Thoracic aorta (tissue), 2 donors: ENCODE measurements around the gene OR2A5. TPM values are rescaled to one million over a fixed set of nuclear protein-coding genes. Genes with fewer than 3 reads are reported as not detected.
"Not testable (repeated sequence)": the region's sequence is repeated elsewhere in the genome, so short reads cannot be mapped to it uniquely, and the experiment has no call there.

ENCODE experiments used
- ATAC-seq: fragments of 150-250 bp; one replicate; pipeline ENCODE4 v1.8.0; 2017; ENCODE audit warnings: low read depth; ENCODE audit not compliant: insufficient number of reproducible peaks, low FRiP score
- DNase-seq: peaks from one replicate; pipeline ENCODE4 v3.0.0-alpha.2; 2020; ENCODE audit warnings: low spot score
- H3K27ac ChIP-seq, 2 donors: fragments of 200-600 bp; sonication (generic); 1 replicate in 1 of 2; 2 replicates in 1 of 2; pipeline ENCODE4 v1.5.1; 2016; ENCODE audit warnings: mild to moderate bottlenecking in 2 of 2, moderate library complexity in 2 of 2
- H3K27me3 ChIP-seq: fragments of 200-600 bp; sonication (generic); replicated peaks from 2 replicates; pipeline ENCODE4 v1.6.0; 2016; ENCODE audit warnings: mild to moderate bottlenecking; ENCODE audit not compliant: insufficient read depth
- H3K36me3 ChIP-seq: fragments of 200-600 bp; sonication (generic); one replicate; pipeline ENCODE4 v1.5.1; 2016
- H3K4me1 ChIP-seq, 2 donors: fragments of 200-600 bp; sonication (generic); 1 replicate in 1 of 2; 2 replicates in 1 of 2; pipeline versions ENCODE4 v1.5.1 to v1.6.0; 2016; ENCODE audit warnings: low read depth in 2 of 2, mild to moderate bottlenecking in 1 of 2; ENCODE audit not compliant: control insufficient read depth in 1 of 2
- H3K4me3 ChIP-seq: fragments of 200-600 bp; sonication (generic); 2 replicates; pipeline ENCODE4 v1.5.1; 2016; ENCODE audit warnings: mild to moderate bottlenecking
- H3K9me3 ChIP-seq: fragments of 200-600 bp; sonication (generic); 2 replicates; pipeline ENCODE4 v1.5.1; 2016
- total RNA-seq, 2 donors: library from RNA; depleted of rRNA; stranded (reverse); fragments of >200 nt; gene quantifications; one replicate each; pipeline versions ENCODE4 v1.1.0 to v1.2.3, GENCODE V29; 2016
- TF ChIP-seq, protein P1 (sequence below): fragments of 200-600 bp; sonication (generic); IDR thresholded peaks from one replicate; pipeline ENCODE4 v1.5.1; 2019; ENCODE audit warnings: antibody characterized with exemption

OR2A5 gene
- total RNA-seq, 2 donors from 2014 or later, result not detected

DNA sequence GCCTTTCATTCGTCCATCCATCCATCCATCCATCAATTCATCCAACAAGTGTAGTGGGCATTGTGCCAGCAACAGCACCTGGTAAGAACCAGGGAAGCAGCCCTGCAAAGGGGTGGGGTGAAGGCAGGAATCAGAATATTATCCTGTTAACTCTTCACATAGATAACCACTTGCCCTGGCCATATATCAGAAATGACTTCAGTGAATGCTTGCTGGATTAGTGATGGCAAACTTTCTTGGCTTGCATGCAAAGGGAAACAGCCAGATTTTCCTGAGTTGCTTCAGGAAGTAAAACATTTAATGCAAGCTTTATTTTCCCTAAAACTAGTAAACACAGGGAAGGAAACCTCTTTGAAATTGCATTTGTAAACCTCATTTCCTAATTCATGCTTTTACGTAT is 743 bp downstream of the OR2A5 start:
- Histone ChIP-seq H3K4me1 (no peaks in the 10 kb centered on the region), H3K9me3 (no peaks in the 10 kb centered on the region), H3K27ac (no peak overlapping the region), H3K27me3 (no peaks in the 10 kb centered on the region), H3K36me3 (no peaks in the 10 kb centered on the region), H3K4me3 (no peak overlapping the region)
- no peak for DNase-seq
- TF ChIP-seq, protein P1, sequence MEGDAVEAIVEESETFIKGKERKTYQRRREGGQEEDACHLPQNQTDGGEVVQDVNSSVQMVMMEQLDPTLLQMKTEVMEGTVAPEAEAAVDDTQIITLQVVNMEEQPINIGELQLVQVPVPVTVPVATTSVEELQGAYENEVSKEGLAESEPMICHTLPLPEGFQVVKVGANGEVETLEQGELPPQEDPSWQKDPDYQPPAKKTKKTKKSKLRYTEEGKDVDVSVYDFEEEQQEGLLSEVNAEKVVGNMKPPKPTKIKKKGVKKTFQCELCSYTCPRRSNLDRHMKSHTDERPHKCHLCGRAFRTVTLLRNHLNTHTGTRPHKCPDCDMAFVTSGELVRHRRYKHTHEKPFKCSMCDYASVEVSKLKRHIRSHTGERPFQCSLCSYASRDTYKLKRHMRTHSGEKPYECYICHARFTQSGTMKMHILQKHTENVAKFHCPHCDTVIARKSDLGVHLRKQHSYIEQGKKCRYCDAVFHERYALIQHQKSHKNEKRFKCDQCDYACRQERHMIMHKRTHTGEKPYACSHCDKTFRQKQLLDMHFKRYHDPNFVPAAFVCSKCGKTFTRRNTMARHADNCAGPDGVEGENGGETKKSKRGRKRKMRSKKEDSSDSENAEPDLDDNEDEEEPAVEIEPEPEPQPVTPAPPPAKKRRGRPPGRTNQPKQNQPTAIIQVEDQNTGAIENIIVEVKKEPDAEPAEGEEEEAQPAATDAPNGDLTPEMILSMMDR, result no peak
- no peak for ATAC-seq

DNA sequence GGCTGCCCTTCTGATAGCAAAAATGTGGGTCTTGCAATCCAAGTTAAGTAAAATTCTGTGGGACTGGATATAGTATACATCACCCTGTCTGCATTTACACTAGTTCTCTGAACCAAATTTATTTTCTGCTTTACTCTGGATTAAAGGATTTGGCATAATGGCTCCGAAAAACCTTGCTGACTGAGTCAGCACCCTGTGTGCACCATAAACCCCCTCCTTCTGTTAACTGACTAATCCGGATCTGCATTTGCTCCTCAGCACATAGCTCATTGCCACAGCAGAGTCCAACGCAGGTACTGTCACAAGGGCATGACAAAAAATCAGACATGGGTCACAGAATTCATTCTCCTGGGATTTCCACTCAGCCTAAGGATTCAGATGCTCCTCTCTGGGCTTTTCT is 1.3 kb downstream of the OR2A5 start:
- Histone ChIP-seq H3K36me3 (no peaks in the 10 kb centered on the region), H3K4me1 (no peaks in the 10 kb centered on the region), H3K9me3 (no peaks in the 10 kb centered on the region), H3K27ac (no peak overlapping the region), H3K4me3 (no peak overlapping the region), H3K27me3 (no peaks in the 10 kb centered on the region)
- no peak for ATAC-seq
- DNase-seq, result no peak
- TF ChIP-seq, protein P1, result no peak

DNA sequence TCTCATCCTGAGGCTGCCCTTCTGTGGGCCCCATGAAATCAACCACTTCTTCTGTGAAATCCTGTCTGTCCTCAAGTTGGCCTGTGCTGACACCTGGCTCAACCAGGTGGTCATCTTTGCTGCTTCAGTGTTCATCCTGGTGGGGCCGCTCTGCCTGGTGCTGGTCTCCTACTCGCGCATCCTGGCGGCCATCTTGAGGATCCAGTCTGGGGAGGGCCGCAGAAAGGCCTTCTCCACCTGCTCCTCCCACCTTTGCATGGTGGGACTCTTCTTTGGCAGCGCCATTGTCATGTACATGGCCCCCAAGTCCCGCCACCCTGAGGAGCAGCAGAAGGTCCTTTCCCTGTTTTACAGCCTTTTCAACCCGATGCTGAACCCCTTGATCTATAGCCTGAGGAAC is 2.1 kb downstream of the OR2A5 start:
- not testable (repeated sequence) for H3K4me1 ChIP-seq, ATAC-seq, DNase-seq, H3K4me3 ChIP-seq, H3K9me3 ChIP-seq, H3K36me3 ChIP-seq, H3K27ac ChIP-seq, H3K27me3 ChIP-seq

DNA sequence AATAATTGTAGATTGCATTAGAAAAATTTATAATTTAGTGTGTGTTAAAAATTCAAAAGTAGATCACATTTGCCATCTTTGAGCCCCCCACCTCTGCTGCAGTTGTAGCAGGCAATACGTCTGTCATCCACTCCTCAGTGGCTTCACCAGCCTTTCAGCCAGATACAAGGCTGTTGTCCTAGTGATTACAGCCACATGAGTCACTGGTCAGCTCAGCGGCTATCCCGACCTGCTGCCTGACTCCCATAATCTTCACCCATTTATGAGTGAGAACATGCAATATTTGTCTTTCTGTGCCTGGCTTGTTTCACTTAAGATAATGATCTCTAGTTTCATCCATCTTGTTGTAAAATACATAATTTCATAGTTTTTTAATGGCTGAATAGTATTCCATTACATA is 9.2 kb downstream of the OR2A5 start:
- Histone ChIP-seq H3K4me3 (no peak overlapping the region), H3K4me1 (no peaks in the 10 kb centered on the region), H3K36me3 (no peaks in the 10 kb centered on the region), H3K27ac (no peak overlapping the region), H3K27me3 (no peaks in the 10 kb centered on the region), H3K9me3 (no peaks in the 10 kb centered on the region)
- TF ChIP-seq, protein P1, result no peak
- DNase-seq (no peak), ATAC-seq (no peak)

DNA sequence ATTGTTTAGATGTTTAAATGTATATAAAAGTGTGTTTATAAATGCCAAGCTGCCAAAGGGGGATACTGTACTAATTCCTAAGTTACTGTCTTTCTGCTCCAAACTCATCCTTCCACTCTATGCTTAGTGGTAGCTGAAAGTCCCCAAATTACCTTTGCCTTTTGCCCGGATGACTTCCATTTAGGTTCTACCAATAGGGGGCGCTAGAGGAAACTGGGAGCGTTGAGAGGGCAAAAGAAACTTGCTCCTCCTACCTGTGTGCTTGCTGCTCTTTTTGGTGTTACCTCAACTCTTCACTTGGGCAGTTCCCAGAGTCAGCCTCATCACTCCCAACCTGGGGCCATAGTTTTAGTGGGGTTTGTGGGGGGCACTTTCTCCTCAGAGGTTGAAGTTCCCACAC is 15.0 kb downstream of the OR2A5 start:
- no peaks in the 10 kb centered on the region for H3K9me3 ChIP-seq
- no peaks in the 10 kb centered on the region for H3K27me3 ChIP-seq
- no peak for DNase-seq
- no peak for ATAC-seq
- no peaks in the 10 kb centered on the region for H3K36me3 ChIP-seq
- H3K27ac ChIP-seq, result no peak overlapping the region
- TF ChIP-seq, protein P1, result no peak
- H3K4me3 ChIP-seq, result no peak overlapping the region
- no peaks in the 10 kb centered on the region for H3K4me1 ChIP-seq

DNA sequence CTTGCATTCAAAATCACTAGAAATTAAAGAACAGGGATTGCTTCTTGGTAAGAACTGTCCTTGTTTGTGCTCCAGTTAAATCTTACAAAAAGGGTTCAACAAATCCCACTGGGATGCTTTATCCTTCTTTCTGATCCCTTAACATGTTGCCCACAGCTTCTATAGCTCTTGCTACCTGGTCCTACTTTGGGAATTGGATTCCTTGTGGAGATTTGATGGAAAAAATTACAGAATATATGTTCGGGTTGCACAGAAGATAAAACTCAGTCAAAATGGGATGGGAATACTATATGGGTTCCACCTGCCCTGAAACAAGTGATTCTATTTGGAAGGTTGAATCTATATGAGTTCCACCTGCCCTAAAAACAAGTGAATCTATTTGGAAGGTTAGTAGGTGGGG is 20.8 kb downstream of the OR2A5 start, which contains the start of gene OR2A25:
Gene OR2A25 (plus strand): TSS at position 301 of the 400 bp plus-strand sequence. CDS start 4,409 bp downstream, outside the sequence.
- Histone ChIP-seq H3K27me3 (no peaks in the 10 kb centered on the region), H3K36me3 (no peaks in the 10 kb centered on the region), H3K9me3 (no peaks in the 10 kb centered on the region), H3K27ac (no peak within 1 kb of the TSS), H3K4me1 (no peaks in the 10 kb centered on the region), H3K4me3 (no peak within 1 kb of the TSS)
- ATAC-seq (no peak), DNase-seq (no peak)
- TF ChIP-seq, protein P1, result no peak
